GM21367 (cell line): Measurements from ENCODE around the gene CFP.
"Not testable (repeated sequence)": the region's sequence is repeated elsewhere in the genome, so short reads cannot be mapped to it uniquely, and the experiment has no call there.

Experiments used
- ATAC-seq: cut with Tn5 transposase; IDR thresholded peaks from one replicate; pipeline ENCODE4 v1.9.1; 2021; ENCODE audit not compliant: unreplicated experiment

CFP gene

DNA sequence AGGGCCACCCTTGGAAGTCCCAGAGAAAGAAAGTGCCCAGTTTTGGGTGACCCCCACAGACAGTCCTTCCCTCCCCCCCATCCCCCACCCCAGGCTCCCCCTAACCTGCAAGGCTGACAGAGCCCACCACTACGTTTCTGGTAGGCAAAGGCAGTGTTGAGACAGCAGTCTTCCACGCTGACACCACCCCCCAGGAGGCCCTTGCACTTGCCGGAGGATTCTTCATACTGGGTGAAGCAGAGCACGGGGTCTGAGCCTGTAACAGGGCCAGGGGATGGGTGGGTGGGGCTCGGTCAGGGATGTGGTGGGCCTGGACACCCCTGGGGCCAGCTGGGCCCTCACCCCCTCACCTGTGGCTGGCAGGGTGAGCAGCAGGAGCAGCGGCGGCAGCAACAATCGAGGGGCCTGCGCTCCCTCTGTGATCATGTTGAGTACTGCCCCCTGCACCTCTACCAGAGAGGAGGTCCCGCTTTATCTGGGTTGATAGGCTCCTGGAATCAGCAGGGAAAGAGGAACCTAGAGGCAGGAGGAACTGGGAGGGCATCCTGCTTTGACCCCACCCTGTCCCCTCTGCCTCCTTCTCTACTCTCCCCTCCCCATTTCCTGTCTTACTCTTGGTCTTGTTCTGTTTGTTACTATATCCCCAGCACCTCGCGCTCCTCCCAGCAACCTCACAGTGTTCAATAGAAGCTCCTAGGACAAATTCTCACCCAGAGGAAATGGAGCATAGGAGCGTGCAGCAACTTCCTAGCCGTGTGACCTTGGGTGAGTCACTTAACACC lies at the start of gene CFP:
TSS of gene CFP (minus strand) at position 512 of the 782 bp plus-strand sequence. CDS start at position 426, 86 bp downstream.
- ATAC-seq, result no peak

DNA sequence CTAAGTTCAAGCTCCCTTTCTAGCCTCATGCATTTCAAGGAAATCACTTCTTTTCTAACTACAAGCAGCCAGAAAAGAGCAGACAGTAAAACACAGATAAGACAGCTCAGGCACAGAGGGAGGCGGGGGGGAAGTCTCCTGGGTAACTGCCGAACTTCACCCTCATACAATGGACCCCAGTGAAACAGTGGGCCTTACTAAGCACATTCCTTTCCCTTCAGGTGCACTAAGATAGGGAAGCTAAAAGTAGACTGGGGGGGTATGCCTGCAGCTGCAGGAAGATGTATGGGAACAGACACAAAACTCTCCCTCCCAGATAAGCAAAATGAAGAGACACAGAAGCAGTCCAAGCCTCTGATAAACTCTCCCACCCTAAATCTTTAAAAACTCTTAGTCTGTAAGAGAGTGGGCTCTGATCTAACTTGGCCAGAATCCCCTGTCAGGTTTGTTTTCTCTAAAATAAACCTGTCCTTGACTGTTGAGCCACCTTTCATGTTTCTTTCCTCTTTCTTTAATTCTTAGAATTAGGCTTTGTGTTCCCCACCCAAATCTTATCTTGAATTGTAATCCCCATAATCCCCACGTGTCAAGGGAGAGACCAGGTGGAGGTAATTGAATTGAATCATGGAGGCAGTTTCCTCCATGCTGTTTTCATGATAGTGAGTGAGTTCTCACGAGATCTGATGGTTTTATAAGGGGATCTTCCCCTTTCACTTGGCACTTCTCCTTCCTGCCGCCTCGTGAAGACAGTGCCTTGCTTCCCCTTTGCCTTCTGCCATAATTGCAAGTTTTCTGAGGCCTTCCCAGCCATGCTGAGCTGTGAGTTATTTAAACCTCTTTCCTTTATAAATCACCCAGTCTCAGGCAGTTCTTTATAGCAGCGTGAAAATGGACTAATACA lies 46.5 kb upstream of the CFP start:
- not testable (repeated sequence) for ATAC-seq

DNA sequence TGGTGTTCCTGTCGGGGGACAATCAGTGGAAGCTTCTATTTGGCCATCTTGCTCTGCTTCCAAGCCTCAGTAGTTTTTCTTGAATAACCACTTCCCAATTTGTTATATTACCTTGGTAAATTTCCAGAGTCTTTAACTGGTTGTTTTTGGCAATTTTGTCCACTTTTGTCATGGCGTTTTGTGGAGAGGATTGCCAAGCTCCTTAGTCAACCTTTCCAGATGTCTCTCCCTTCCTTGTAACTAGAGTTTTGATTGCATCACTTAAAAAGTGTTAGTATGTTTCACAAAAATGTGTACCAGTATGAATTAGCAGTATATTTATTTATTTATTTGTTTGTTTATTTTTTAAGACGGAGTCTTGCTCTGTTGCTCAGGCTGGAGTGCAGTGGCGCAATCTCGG lies 45.0 kb upstream of the CFP start:
- no peak for ATAC-seq

DNA sequence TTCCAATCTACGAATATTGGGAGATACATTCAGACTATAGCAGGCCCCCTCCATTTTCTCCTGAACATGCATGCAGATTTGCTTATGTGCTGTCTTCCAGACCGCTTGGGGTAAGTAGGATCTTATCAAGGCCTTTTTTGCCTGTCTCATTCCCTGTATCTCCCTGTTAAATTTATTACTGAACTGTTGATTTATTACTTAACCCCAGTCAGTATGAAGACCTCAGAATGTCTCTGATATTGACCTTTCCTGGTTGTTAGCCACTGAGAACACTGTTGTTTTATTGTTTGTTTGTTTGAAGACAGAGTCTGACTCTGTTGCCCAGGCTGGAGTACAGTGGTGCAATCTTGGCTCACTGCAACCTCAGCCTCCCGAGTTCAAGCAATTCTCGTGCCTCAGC lies 36.1 kb upstream of the CFP start:
- ATAC-seq, result not testable (repeated sequence)

DNA sequence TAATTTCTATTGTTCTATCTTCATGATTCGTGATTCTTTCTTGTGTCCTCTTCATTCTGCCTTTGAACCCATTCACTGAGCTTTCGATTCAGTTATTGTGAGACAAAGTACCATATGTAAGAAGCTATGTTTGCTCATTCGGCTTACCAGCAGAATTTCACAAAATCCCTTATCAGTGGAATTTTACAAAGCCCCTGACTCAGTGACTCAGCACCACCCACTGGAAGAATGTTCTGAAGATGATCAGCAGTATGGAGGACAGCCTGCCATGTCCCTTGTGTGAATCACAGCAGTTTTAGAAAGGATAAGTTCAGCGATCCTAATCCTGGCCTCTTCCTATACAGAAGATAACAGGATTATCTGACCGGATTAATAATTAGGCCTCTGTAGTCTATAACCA lies 35.0 kb upstream of the CFP start:
- no peak for ATAC-seq

DNA sequence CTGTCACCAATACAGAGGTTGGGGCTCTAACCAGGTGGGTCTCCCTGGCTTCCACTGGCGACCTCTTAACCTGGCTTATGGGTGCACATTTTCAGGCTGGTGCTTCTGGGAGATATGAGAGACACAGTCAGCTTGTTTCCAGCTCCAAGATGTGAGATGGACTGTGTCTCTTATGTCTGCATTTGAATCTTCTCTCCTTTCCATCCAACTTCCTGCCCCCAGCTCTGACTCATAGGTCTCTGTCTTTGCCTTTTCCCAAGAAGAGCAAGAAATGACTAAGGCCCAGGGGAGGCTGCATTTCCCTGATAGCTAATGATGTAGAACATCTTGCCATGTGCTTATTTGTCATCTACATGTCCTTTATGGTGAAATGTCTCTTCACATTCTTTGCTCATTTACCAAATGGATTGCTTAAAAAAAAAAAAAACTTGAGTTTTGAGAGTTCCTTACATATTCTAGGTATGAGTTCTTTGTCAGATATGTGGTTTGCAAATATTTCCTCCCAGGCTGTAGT lies 32.5 kb upstream of the CFP start:
- no peak for ATAC-seq

DNA sequence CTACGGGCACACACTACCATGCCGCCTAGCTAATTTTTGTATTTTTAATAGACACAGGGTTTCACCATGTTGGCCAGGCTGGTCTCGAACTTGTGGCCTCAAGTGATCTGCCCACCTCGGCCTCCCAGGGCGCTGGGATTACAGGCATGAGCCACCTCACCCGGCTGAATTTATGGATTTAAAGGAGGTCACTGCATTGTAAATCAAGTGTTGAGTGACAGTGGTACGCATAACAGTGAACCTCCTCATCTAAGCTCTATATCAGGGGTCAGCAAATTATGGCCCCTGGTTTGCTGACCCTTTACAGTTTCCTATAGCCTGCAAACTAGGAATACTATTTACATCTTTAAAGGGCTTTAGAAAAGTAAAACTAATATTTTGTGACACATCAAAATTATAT lies 31.8 kb upstream of the CFP start:
- ATAC-seq, result no peak

DNA sequence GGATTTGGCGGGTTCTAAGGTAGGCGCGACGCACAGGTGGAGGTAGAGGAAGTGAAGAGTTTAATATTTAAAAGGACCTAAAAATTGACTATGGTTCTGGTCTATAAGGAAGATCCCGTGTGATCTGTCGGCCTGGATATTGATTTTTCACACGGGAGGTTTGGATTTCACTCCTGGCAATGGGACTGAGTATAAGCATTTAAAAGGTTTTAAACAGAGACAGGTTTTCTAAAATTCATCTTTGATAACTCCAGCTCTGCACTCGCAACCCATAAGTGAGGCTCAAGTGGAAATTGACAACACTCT lies 29.6 kb upstream of the CFP start:
- ATAC-seq, result no peak

DNA sequence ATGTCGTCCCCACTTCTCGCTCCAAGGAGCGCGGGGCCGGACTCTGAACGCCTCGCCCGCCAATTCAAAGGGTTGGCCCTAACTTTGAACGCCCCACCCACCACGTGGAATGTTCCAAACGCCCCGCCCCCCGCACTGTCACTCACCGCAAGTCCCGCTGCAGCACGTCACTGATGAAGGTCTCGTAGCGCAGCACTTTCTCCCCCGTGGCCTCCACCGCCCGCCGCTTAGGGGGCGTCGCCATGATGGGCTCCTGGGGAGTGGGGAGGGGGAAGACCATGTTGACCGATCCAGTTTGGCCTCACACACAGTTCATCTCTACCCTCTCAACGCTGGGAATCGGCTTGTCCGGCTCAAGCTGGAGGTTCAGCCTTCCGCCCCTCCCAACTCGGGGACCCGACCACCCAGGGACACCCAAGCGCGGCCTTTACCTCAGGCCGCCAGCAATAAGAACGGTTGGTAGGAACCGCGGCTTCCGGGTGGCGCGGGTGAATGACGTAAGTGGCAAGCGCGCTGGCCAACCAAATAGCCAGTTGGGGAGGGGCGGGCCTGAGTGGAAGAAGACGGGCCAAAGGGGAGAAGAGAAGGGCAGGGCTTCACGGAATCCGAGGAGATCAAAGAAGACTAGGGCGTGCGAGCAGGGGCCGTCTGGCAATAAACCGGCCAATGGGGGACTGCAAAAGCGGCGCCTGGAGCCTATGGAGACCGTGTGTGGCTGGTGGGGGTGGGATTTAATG lies 29.1 kb upstream of the CFP start, which contains the start of gene UXT:
TSS of gene UXT (minus strand) at position 497 of the 737 bp plus-strand sequence. CDS start at position 244, 253 bp downstream.
- peak; percentile 75 for ATAC-seq

DNA sequence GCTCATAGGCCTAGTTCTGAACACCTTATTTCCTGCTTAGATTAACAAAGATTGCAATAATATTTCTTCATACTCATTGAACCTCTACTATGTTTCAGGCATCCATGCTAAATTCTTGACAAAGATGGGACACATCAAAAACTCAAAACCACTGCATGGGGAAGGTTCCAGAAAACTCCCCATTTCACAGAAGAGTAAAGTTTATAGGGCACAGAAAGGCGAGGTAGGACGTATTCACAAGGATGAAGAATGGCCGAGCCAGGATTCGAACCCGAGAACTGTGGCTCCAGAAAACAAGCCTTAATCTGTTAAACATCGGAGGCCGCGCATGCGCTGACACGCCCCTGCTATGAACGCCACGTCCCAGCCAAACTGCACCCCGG lies 28.6 kb upstream of the CFP start:
- no peak for ATAC-seq

DNA sequence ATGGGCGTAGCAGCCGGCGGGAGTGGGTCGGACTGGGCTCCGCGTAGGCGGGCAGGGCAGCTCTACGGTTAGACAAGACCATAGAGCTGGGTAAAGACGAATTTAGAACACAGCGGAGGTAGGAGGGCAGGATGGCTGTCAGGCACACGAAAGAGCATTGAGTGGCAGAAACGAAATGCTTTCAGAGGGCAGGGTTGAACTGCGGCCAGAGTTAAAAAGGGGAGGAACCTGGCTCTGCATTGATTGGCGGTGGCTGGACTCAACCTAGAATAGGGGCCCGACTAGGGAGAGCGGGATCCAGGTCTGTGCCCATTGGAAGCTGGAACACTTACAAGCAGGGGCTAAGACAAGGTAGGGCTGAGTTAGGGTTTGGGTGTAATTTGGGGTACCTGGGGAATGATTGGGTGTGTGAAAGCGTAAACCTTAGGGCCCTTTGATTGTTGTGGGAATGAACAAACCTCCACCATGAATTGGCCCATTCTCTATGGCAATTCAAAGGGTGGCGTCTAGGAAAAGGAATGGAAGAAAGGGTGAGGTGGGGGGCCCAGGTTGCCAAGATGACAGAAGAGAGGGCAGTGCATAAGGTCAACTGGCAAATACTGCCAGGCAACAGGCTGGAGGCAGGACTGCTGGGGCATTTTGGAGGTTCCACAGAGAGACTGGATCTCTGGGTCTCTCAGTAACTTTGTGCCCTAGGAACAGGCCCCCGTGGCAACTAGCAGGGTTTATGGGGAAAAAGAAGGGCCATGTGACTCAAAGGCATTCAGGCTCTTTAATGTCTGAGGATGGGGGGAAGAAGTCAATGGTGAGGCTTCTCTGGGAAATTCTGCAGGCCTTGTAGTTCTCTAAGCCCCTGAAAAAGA lies 21.5 kb upstream of the CFP start:
- ATAC-seq, result no peak

DNA sequence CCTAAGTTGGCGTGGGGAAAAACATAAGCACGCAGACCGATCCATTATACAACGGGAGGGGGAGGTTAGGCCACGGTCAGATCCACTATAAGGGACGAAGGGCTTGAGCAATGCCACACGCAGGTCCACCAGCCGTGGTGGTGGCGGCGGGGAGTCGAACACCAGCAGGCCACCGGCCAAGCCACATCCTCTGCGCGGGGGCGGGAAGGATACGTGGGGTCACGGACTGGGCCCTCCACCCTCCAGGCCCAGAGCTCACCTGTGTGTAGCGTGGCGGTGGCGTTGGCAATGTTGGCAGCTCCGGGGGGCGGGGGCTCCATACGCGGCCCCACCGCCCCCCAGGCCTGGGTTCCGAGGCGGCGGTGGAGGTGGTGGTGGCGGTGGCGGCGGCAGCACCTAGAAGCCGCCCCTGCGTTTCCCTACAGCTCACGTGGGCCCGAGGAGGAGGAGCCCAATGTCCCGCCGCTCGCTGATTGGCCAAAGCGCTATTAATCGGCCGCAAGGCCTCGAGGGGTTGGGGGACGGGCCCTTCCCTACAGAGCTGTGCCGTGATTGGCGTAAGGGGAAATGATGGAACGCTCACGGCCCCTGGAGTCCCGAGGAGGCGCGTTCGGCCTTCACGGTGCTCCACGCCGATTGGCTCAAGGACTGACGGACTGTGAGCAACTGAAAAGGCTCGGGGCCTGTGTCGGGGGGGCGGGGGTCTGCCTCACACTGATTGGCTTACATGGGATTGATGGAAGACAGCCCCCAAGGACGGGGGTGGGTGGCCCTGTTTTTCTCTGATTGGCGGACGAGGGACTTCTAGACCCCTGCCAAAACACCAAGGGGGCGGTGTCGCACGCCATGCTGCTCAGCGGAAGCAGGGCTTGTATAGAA lies 20.7 kb upstream of the CFP start, which contains the start of gene ELK1:
TSS of gene ELK1 (minus strand) at position 400 of the 879 bp plus-strand sequence. CDS start 9,122 bp downstream, outside the sequence.
- ATAC-seq, result peak; percentile 82

DNA sequence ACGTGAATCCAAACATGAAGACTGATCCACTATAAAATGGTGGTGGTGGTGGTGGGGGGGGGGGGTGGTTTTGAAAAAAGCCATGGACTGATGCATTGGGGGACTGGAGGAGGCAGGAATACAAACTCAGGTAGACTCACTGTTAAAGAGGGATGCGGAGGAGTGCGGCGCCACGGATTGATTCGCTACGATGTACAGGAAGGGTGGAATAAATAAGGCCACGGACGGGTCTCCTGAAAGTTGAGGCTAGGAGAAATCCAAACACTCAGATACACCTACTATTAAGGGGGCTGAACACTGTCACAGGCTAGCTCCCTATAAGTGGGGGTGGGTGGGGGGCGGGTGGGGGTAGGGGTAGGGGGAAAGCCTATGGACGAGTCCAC lies 20.0 kb upstream of the CFP start:
- ATAC-seq, result no peak

DNA sequence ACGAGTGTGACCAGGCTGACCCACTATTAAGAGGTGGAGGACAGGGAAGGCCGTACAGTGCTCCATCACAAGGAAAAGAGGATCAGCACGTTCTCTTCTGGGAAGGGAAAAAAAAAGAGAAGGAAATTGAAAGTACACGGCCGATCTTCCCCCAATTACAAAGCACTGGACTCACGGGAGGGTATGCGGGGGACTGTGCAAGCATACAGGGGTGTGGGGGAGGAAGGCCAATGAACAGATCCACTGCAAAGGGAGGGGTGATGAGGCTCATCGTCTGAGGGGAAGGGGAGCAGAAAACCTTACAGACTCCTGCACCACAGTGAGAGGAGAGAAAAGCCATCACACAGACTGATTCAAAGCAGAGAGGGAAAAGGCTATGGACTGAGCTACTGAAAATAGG lies 19.5 kb upstream of the CFP start:
- no peak for ATAC-seq

DNA sequence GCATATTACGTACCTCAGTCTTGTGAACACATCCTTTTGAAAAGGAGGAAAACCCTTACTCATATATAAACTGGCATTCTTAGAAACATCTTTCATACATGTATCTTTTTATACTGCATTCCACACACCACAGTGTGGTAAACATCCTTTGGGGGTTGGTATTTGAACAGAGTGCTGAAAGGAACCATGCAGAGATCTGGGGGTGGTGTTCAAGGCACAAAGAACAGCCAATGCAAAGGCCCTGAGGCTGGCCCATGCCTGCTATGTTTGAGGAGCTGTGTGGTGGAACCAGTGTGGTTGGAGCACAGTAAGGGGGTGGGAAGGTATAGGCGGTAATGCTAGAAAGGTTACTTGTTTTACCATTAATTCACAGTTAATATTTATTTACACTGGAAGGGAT lies 18.6 kb upstream of the CFP start:
- no peak for ATAC-seq

DNA sequence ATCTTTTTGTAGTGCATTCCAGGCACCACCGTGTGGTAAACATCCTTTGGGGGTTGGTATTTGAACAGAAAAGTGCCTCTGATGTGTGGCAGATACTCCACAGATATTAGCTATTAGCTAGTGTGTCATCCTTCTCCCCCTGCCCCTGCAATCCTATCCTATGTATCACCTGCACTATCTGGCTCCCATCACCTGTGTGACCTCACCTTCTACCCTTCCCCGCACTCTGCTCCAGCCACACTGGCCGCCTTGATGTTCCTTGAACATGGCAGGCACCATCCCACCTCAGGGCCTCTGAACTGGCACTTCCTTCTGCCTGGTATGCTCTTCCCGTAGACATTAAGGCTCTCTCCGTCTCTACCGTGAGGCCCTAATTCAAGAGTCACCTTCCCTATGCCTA lies 16.9 kb upstream of the CFP start:
- ATAC-seq, result no peak

DNA sequence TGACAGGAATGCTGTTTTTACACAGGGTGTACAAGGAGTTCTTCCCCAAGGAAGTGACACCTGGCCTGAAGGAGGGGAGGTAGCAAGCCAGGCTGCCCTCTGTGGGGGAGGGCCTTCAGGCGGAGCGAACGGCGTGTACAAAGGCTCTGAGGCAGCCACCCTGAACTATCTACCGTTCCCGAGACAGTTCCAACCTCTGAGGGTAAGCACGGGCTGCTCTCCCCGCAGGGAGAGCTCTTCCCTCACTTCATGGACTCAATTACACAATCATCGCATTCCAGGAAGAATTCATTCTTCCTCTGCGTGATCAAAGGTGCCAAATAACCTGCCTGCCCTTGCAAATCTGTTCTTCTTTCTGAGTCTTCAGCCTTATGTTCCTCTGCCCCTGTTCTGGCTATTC lies 15.8 kb upstream of the CFP start:
- no peak for ATAC-seq

DNA sequence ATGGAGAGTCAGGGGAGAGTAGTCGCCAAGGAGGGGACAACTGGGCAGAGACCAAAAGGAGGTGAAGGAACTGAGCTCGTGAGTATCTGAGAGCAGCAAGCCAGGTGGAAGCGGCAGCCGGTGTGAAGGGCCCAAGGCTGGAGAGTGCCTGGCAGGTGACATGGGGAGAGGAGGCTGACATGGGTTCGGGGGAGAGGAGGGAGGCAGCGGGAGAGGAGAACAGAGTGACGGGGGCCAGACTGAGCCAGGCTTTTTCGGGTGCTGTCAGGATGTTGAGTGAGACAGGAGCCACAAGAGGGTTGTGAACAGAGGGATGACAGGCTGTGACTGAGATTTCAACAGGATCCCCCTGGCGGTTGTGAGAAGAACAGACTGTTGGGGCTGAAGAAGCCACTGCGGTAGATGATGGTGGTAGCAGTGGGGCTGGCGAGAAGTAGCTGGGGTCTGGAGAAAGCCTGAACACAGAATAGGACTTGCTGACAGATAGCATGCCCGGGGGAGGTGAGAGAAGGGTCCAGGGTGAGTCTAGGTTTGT lies 14.9 kb upstream of the CFP start:
- no peak for ATAC-seq

DNA sequence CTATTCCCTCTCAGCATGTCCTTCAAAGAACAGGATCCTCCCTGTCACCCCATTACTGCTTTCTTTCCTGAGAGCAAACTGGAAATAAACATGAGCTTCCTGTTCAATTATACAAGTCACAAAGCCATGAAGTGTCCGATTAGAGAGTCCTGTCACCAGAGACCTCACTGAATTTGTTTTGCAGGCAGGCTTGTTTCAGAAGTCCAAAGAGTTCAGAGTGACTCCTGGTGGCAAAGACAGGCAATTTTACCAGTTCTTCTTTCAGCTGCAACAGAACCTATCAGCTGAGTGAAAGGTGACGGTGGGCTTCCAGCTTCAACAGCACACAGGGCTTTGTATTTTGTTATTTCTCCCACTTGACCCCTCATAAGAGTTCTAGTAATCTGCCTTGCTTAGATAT lies 14.2 kb upstream of the CFP start:
- no peak for ATAC-seq
